Activated CD4-positive, alpha-beta memory T cell treated with anti-CD3 and anti-CD28 coated beads, Interleukin-2, amount 10 ng/mL, durations not matched to agents 7 days and 5 days (primary cell): Measurements from ENCODE around the gene RALGDS. TPM values are rescaled to one million over a fixed set of nuclear protein-coding genes. Genes with fewer than 3 reads are reported as not detected.

Source experiments
- CTCF ChIA-PET: fragments of 350-600 bp; sonication (Branson Sonifier 250); formaldehyde crosslinking; loops from one replicate; lab custom pipeline; 2021; ENCODE audit warnings: antibody characterized with exemption, inconsistent platforms; lab: Charles Lee
- POLR2A ChIA-PET: fragments of 350-600 bp; sonication (Branson Sonifier 250); formaldehyde crosslinking; loops from one replicate; lab custom pipeline; 2021; ENCODE audit warnings: antibody characterized with exemption; lab: Charles Lee
- DNase-seq: peaks from one replicate; pipeline ENCODE4 v3.0.0-alpha.2; 2020
- H3K27ac Mint-ChIP-seq: one replicate; pipeline ENCODE4 v1.8.0; 2021; ENCODE audit warnings: mild to moderate bottlenecking, mixed read lengths
- H3K27me3 Mint-ChIP-seq: one replicate; pipeline ENCODE4 v1.8.0; 2021; ENCODE audit warnings: mixed read lengths
- H3K36me3 Mint-ChIP-seq: one replicate; pipeline ENCODE4 v1.8.0; 2021; ENCODE audit warnings: low read depth, mixed read lengths
- H3K4me1 Mint-ChIP-seq: one replicate; pipeline ENCODE4 v1.8.0; 2021; ENCODE audit warnings: mixed read lengths
- H3K4me3 Mint-ChIP-seq: one replicate; pipeline ENCODE4 v1.8.0; 2021; ENCODE audit warnings: mild to moderate bottlenecking, mixed read lengths
- H3K9me3 Mint-ChIP-seq: one replicate; pipeline ENCODE4 v1.8.0; 2021; ENCODE audit warnings: mixed read lengths
- total RNA-seq, 2 experiments: library from RNA; stranded (reverse); gene quantifications; one replicate each; pipeline ENCODE4 v1.2.3, GENCODE V29; 2021

RALGDS gene
- total RNA-seq, 2 experiments from 2014 or later = 113 to 123 TPM

DNA sequence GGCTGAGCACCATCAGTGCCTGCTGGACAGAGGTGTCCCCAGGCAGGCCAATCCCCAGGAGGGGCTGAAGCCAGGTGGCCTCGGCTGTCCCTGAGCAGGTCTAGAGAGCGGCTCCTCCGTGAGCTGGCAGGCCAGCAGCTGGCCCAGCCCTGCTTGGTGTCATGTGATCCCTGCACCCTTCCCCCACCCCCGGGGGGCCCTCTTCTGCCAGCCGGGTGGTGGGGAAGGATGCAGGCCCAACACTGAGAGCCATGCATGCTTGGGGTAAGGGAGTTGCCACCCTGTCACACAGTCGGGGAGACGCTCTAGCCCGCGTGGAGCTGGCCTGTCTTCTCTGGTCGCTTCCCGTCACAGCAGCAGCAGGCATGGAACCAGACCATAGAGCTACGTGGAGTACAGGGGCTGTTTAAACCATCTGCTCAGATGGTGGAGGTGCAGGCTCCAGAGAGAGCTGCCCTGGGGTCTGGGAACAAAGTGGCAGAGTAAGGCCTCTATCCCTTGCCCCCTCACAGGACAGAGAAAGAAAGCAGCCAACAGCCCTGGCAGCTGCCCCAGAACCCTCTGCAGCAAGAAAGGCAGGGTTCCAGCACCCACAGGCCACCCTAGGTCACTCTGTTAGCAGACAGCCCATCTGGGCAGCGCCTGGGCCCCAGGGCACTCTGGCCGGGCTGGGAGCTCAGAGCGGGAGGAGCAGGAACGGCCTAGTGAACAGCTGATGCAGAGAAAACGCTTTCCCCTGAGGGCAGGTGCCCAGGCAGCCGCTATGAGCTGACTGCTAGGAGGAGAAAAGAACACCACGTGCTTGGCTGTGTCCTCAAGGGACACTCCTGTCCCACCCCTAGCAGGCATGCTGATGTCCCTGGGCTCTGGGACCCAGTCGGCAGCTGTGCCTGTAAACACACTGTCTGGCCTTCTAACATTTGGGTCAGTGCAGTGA lies 6.8 kb downstream of the RALGDS start:
- Mint-ChIP-seq H3K36me3 (peaks cover 26% of the 10 kb centered on the region), H3K9me3 (no peaks in the 10 kb centered on the region), H3K4me3 (no peak overlapping the region), H3K4me1 (peaks cover 73% of the 10 kb centered on the region), H3K27ac (peak overlapping the region; percentile 87), H3K27me3 (no peaks in the 10 kb centered on the region)
- ChIA-PET POLR2A (interaction anchor here (1.5 to 12.7 kb wide), 4 partner anchors 12 to 83 kb away, joined by 3 to 148 read pairs (median 72); partner anchors contain the start of gene GTF3C5), CTCF (interaction anchor here (0.7 to 8.3 kb wide), 3 partner anchors 29 to 57 kb away, joined by 3 to 93 read pairs (median 4); no protein-coding TSS in a partner anchor)
- no peak for DNase-seq

GRCh38 chr9:133113163-133113948 lies 7.7 kb downstream of the RALGDS start:
- ChIA-PET POLR2A (interaction anchor here (1.5 to 12.7 kb wide), 3 partner anchors 11 to 33 kb away, joined by 3 to 148 read pairs (median 131); no protein-coding TSS in a partner anchor), CTCF (interaction anchor here (8.3 kb wide), 1 partner anchor 30 kb away, joined by 93 read pairs; no protein-coding TSS in a partner anchor)
- Mint-ChIP-seq H3K27me3 (no peaks in the 10 kb centered on the region), H3K4me1 (peaks cover 66% of the 10 kb centered on the region), H3K36me3 (peaks cover 32% of the 10 kb centered on the region), H3K9me3 (no peaks in the 10 kb centered on the region), H3K4me3 (no peak overlapping the region), H3K27ac (peak overlapping the region; percentile 76)
- DNase-seq = no peak

- H3K9me3 Mint-ChIP-seq = no peaks in the 10 kb centered on the region
- ChIA-PET CTCF (interaction anchor here (8.3 kb wide), 1 partner anchor 31 kb away, joined by 93 read pairs; no protein-coding TSS in a partner anchor), POLR2A (interaction anchor here (1.5 to 12.7 kb wide), 3 partner anchors 11 to 33 kb away, joined by 3 to 148 read pairs (median 131); no protein-coding TSS in a partner anchor)
- DNase-seq = peak; percentile 62
- H3K27ac Mint-ChIP-seq = peak overlapping the region; percentile 76
- no peaks in the 10 kb centered on the region for H3K27me3 Mint-ChIP-seq
- H3K36me3 Mint-ChIP-seq = peaks cover 37% of the 10 kb centered on the region
- peaks cover 59% of the 10 kb centered on the region for H3K4me1 Mint-ChIP-seq
- H3K4me3 Mint-ChIP-seq = no peak overlapping the region
Observed at GRCh38 chr9:133112663-133113026, 8.4 kb downstream of the RALGDS start.

- ChIA-PET CTCF (interaction anchor here (1.0 to 8.3 kb wide), 2 partner anchors 32 to 35 kb away, joined by 5 to 93 read pairs; no protein-coding TSS in a partner anchor), POLR2A (interaction anchor here (0.9 to 12.7 kb wide), 4 partner anchors 10 to 34 kb away, joined by 3 to 148 read pairs (median 67); no protein-coding TSS in a partner anchor)
- H3K9me3 Mint-ChIP-seq = no peaks in the 10 kb centered on the region
- no peak for DNase-seq
- H3K4me1 Mint-ChIP-seq = peaks cover 53% of the 10 kb centered on the region
- H3K36me3 Mint-ChIP-seq = peaks cover 40% of the 10 kb centered on the region
- no peak overlapping the region for H3K4me3 Mint-ChIP-seq
- H3K27ac Mint-ChIP-seq = peak overlapping the region; percentile 76
- no peaks in the 10 kb centered on the region for H3K27me3 Mint-ChIP-seq
Observed at GRCh38 chr9:133111808-133112662, 9.0 kb downstream of the RALGDS start.

DNA sequence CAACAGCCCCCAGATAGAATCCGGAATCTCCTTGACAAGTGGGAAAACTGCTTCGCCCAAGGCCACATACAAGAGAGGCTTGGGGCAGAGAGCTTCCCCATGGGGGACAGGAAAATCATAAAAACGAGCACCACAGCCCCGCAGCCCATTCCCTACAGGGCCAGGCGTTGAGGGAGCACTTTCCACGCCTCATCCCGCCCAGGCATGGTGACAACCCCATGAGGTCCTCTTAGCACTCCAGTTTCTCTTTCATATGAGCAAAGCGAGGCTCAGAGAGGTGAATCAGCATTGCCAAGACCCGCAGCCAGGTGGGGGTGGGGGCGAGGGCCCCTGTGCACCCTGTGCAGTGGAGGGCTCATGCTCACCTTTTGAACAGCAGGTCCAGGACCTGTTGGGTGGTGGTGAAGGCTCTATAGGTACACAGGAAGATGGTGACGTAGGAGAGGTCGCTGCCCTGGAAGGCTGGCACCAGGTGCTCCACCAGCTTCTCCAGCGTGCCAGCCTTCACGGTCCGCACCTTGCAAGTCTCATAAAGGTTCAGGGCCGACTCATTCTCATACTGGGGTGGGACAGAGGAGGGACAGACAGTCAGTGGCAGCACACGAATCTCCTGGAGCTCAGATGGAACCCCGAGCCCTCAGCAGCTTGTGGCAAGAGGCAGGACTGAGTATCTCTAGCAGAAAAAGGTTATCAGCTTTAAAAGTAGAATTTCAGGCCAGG lies 10.9 kb downstream of the RALGDS start:
- H3K36me3 Mint-ChIP-seq = peaks cover 41% of the 10 kb centered on the region
- peaks cover 34% of the 10 kb centered on the region for H3K4me1 Mint-ChIP-seq
- no peak overlapping the region for H3K4me3 Mint-ChIP-seq
- no peaks in the 10 kb centered on the region for H3K27me3 Mint-ChIP-seq
- no peak overlapping the region for H3K27ac Mint-ChIP-seq
- no peak for DNase-seq
- H3K9me3 Mint-ChIP-seq = no peaks in the 10 kb centered on the region
- CTCF ChIA-PET = interaction anchor here (0.6 to 2.6 kb wide), 6 partner anchors 14 to 88 kb away, joined by 3 to 17 read pairs (median 4); no protein-coding TSS in a partner anchor
- POLR2A ChIA-PET = interaction anchor here (1.6 to 12.7 kb wide), 3 partner anchors 23 to 80 kb away, joined by 8 to 148 read pairs (median 10); partner anchors contain the start of gene GTF3C5

- H3K9me3 Mint-ChIP-seq = no peaks in the 10 kb centered on the region
- H3K36me3 Mint-ChIP-seq = peaks cover 48% of the 10 kb centered on the region
- H3K27me3 Mint-ChIP-seq = no peaks in the 10 kb centered on the region
Observed at GRCh38 chr9:133108794-133109641, 12.0 kb downstream of the RALGDS start.

GRCh38 chr9:133107961-133108793 lies 12.9 kb downstream of the RALGDS start:
- CTCF ChIA-PET = interaction anchor here (1.0 to 7.6 kb wide), 3 partner anchors 38 to 73 kb away, joined by 3 to 131 read pairs (median 6); no protein-coding TSS in a partner anchor
- POLR2A ChIA-PET = interaction anchor here (1.0 to 2.8 kb wide), 5 partner anchors 9 to 78 kb away, joined by 5 to 10 read pairs (median 6); partner anchors contain the start of gene GTF3C5

More at GRCh38 chr9:133108794-133109641, 12.0 kb downstream of the RALGDS start:
- ChIA-PET CTCF (interaction anchor here (0.6 to 7.6 kb wide), 6 partner anchors 14 to 72 kb away, joined by 3 to 131 read pairs (median 6); no protein-coding TSS in a partner anchor), POLR2A (interaction anchor here (1.4 to 12.7 kb wide), 4 partner anchors 8 to 79 kb away, joined by 6 to 148 read pairs (median 10); partner anchors contain the start of gene GTF3C5)
- peaks cover 23% of the 10 kb centered on the region for H3K4me1 Mint-ChIP-seq
- no peak overlapping the region for H3K27ac Mint-ChIP-seq
- DNase-seq = no peak
- no peak overlapping the region for H3K4me3 Mint-ChIP-seq

DNA sequence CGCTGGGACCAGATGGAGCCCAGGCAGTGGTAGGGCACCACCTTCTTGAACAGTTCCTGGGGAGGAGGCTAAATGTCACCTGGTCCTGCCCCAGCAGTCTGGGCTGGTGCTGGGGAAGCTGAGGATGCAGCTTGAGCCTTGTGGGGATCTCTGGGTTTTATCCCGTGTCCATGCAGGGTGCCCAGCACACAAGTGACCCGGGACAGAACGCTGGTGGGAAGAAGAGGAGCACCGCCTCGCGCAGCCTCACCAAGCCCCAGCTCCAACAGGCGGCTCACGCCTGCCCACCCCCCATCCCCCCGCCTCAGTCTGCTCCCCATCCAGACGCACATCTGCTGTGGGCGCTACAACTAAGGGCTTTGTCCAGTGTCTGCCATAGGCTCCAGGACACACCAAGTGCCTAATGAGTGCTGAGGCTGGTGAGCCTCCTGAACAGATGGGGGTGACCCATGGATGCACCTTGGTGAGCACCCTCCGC lies 13.8 kb downstream of the RALGDS start:
- Mint-ChIP-seq H3K9me3 (no peaks in the 10 kb centered on the region), H3K27ac (no peak overlapping the region), H3K4me1 (peaks cover 6% of the 10 kb centered on the region), H3K36me3 (peaks cover 56% of the 10 kb centered on the region), H3K27me3 (no peaks in the 10 kb centered on the region), H3K4me3 (no peak overlapping the region)
- ChIA-PET CTCF (interaction anchor here (2.1 to 7.6 kb wide), 2 partner anchors 39 to 67 kb away, joined by 6 to 131 read pairs; no protein-coding TSS in a partner anchor), POLR2A (interaction anchor here (1.0 to 1.9 kb wide), 4 partner anchors 10 to 37 kb away, joined by 5 to 9 read pairs (median 6); no protein-coding TSS in a partner anchor)
- no peak for DNase-seq

More at GRCh38 chr9:133107961-133108793, 12.9 kb downstream of the RALGDS start:
- peaks cover 49% of the 10 kb centered on the region for H3K36me3 Mint-ChIP-seq
- peaks cover 15% of the 10 kb centered on the region for H3K4me1 Mint-ChIP-seq
- H3K4me3 Mint-ChIP-seq = no peak overlapping the region
- H3K27ac Mint-ChIP-seq = no peak overlapping the region
- no peaks in the 10 kb centered on the region for H3K9me3 Mint-ChIP-seq
- no peaks in the 10 kb centered on the region for H3K27me3 Mint-ChIP-seq
- DNase-seq = no peak

- Mint-ChIP-seq H3K4me3 (no peak overlapping the region), H3K4me1 (peaks cover 3% of the 10 kb centered on the region), H3K27ac (no peak overlapping the region), H3K9me3 (no peaks in the 10 kb centered on the region), H3K36me3 (peaks cover 59% of the 10 kb centered on the region), H3K27me3 (no peaks in the 10 kb centered on the region)
- ChIA-PET POLR2A (interaction anchor here (0.9 to 1.9 kb wide), 2 partner anchors 9 to 75 kb away, joined by 3 to 5 read pairs; no protein-coding TSS in a partner anchor), CTCF (interaction anchor here (2.1 to 7.6 kb wide), 2 partner anchors 40 to 66 kb away, joined by 6 to 131 read pairs; no protein-coding TSS in a partner anchor)
- no peak for DNase-seq
Observed at GRCh38 chr9:133106511-133107244, 14.4 kb downstream of the RALGDS start.
